Activated B cell treated with CpG ODN at 0.5 μM for 24 hours (primary cell): ENCODE results near the gene DDX39B. TPM values are rescaled to one million over a fixed set of nuclear protein-coding genes. Genes with fewer than 3 reads are reported as not detected.
A peak's percentile ranks its signal among the peaks of the same experiment; 100 is the strongest.

Source experiments
- ATAC-seq: fragments of 200-7000 bp; cut with Tn5 transposase; one replicate; pipeline ENCODE4 v1.10.0; 2021; ENCODE audit warnings: low read depth, mild to moderate bottlenecking, moderate library complexity
- CTCF ChIA-PET: fragments of 350-600 bp; sonication (Branson Sonifier 250); formaldehyde crosslinking; loops from one replicate; lab custom pipeline; 2021; ENCODE audit warnings: antibody characterized with exemption; lab: Charles Lee
- POLR2A ChIA-PET: fragments of 350-600 bp; sonication (Branson Sonifier 250); formaldehyde crosslinking; loops from one replicate; lab custom pipeline; 2021; ENCODE audit warnings: antibody characterized with exemption; lab: Charles Lee
- DNase-seq: peaks from one replicate; pipeline ENCODE4 v3.0.0; 2022
- H3K27ac Mint-ChIP-seq: one replicate; pipeline ENCODE4 v1.8.0; 2020; ENCODE audit warnings: mixed read lengths
- H3K27me3 Mint-ChIP-seq: one replicate; pipeline ENCODE4 v1.8.0; 2021; ENCODE audit warnings: mixed read lengths
- H3K36me3 Mint-ChIP-seq: one replicate; pipeline ENCODE4 v1.8.0; 2021; ENCODE audit warnings: low read depth, mixed read lengths
- H3K4me1 Mint-ChIP-seq: one replicate; pipeline ENCODE4 v1.8.0; 2021; ENCODE audit warnings: mixed read lengths
- H3K4me3 Mint-ChIP-seq: one replicate; pipeline ENCODE4 v1.8.0; 2020; ENCODE audit warnings: mild to moderate bottlenecking, mixed read lengths
- H3K9me3 Mint-ChIP-seq: one replicate; pipeline ENCODE4 v1.8.0; 2020; ENCODE audit warnings: mixed read lengths
- intact Hi-C: fragments of 100-400 bp; cut with micrococcal nuclease; formaldehyde crosslinking; loops from one replicate; pipeline ENCODE4 v1.15.1; 2024
- total RNA-seq: library from RNA; stranded (reverse); gene quantifications from 2 replicates; pipeline ENCODE4 v1.2.3, GENCODE V29; 2022
- TF ChIP-seq, protein P1 (sequence below): fragments of 200-600 bp; IDR thresholded peaks from one replicate; pipeline ENCODE4 v1.8.0; 2022; ENCODE audit warnings: antibody characterized with exemption, mild to moderate bottlenecking

Gene DDX39B
- total RNA-seq, 1 donor from 2014 or later: 484 TPM

DNA sequence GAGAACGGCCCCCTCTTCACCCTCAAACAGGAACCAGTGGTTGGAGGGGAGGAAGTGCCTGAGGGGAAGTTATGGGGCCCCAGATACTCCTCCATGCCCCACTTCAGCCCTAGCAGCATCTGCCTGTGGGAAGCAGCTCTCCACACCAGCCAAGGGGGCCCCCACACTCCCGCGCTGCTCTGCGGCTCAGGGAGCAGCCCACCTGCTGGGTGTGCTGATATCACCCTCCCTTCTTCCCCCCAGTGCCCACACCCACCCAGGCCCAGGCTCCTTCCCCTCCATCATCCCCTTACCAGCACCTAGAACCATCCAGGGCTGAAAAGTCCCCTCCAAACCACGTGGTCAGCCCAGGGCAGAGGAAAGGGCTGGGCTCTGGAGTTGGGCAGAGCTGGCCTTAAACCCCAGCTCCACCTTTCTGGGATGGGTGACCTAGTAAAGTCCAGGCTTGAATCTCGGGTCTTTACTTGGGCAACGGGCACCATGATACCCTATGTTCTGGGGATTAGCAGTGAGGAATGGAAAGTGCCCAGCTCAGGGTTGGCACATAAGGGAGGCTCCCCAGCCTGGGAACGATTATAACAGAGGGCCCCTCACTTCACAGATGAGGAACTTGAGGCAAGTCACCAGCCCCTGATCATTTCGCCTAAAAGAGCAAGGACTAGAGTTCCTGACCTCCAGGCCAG is 44.9 kb upstream of the DDX39B start:
- H3K36me3 Mint-ChIP-seq: peaks cover 10% of the 10 kb centered on the region
- CTCF ChIA-PET: interaction anchor here (1.2 to 25.7 kb wide), 4 partner anchors 10 to 33 kb away, joined by 8 to 611 read pairs (median 305); partner anchors contain the start of genes ATP6V1G2, DDX39B, NCR3 and NFKBIL1
- H3K27me3 Mint-ChIP-seq: no peaks in the 10 kb centered on the region
- H3K9me3 Mint-ChIP-seq: no peaks in the 10 kb centered on the region
- TF ChIP-seq, protein P1, sequence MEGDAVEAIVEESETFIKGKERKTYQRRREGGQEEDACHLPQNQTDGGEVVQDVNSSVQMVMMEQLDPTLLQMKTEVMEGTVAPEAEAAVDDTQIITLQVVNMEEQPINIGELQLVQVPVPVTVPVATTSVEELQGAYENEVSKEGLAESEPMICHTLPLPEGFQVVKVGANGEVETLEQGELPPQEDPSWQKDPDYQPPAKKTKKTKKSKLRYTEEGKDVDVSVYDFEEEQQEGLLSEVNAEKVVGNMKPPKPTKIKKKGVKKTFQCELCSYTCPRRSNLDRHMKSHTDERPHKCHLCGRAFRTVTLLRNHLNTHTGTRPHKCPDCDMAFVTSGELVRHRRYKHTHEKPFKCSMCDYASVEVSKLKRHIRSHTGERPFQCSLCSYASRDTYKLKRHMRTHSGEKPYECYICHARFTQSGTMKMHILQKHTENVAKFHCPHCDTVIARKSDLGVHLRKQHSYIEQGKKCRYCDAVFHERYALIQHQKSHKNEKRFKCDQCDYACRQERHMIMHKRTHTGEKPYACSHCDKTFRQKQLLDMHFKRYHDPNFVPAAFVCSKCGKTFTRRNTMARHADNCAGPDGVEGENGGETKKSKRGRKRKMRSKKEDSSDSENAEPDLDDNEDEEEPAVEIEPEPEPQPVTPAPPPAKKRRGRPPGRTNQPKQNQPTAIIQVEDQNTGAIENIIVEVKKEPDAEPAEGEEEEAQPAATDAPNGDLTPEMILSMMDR: no peak
- H3K27ac Mint-ChIP-seq: peak overlapping the region; percentile 94
- intact Hi-C loops: loop anchor here (1.0 kb wide), 1 partner anchor 10 kb away; no protein-coding TSS in a partner anchor
- peaks cover 91% of the 10 kb centered on the region for H3K4me1 Mint-ChIP-seq
- POLR2A ChIA-PET: interaction anchor here (0.5 to 26.0 kb wide), 11 partner anchors 0 to 972 kb away, joined by 3 to 1155 read pairs (median 5); partner anchors contain the start of genes ATP6V1G2, C6orf47, DDX39B and LST1
- ATAC-seq: peak; percentile 62
- peak overlapping the region; percentile 72 for H3K4me3 Mint-ChIP-seq
- DNase-seq: peak; percentile 38

DNA sequence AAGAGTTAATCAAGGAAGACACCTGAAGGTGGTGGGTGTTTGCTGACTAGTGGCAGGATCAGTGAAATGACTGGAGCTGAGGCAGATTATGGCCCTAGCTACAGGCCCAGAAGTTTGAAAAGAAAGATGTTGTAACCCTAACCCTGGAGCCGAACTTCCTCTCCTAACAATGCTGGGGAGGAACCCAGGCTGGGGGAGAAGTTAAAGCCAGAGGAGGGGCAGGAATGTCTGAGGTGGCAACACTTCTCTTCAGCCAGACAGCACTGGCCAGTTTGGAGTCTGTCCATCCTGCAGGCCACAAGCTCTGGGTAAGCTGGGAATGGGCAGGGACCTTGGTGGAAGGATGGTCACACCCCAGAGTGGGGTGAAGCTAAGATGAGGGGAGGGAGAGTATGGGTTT is 44.2 kb upstream of the DDX39B start, which contains the start of gene LST1:
TSS of gene LST1 (plus strand) at position 270 of the 400 bp plus-strand sequence. CDS start 1,023 bp downstream, outside the sequence.
- ChIA-PET CTCF (interaction anchor here (5.1 to 25.7 kb wide), 3 partner anchors 11 to 32 kb away, joined by 33 to 611 read pairs (median 577); partner anchors contain the start of genes ATP6V1G2, DDX39B, NCR3 and NFKBIL1), POLR2A (interaction anchor here (0.5 to 26.0 kb wide), 10 partner anchors 1 to 67 kb away, joined by 3 to 1155 read pairs (median 7); partner anchors contain the start of genes ATP6V1G2, DDX39B, LST1 and LTA)
- Mint-ChIP-seq H3K9me3 (no peaks in the 10 kb centered on the region), H3K27me3 (no peaks in the 10 kb centered on the region), H3K27ac (peak within 1 kb of the TSS; percentile 94), H3K4me1 (peaks cover 86% of the 10 kb centered on the region), H3K36me3 (peaks cover 18% of the 10 kb centered on the region), H3K4me3 (peak within 1 kb of the TSS; percentile 72)
- ATAC-seq (no peak), DNase-seq (no peak)
- TF ChIP-seq, protein P1: no peak
- intact Hi-C loops: loop anchor here (1.0 kb wide), 1 partner anchor 10 kb away; no protein-coding TSS in a partner anchor

DNA sequence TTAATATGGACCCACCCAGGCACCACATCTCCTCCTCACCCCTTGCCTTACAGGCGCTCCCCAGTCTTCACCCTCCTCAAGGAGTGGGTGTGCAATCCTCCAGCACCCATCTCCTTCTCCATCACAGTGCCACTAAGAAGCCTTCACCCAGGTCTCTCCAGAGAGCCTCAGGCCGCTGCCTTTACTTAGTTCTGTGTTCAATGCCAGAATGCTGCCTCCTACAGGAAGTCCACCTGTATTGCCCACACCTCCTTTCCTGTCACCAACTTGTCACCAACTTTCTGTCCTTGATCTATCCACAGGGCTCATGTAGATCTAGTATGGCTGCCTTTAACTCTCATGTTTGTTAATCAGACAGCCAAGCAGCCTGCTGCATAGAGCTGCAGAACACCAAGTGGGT is 43.7 kb upstream of the DDX39B start:
- no peak for DNase-seq
- intact Hi-C loops: no loop called here
- Mint-ChIP-seq H3K9me3 (no peaks in the 10 kb centered on the region), H3K4me1 (peaks cover 82% of the 10 kb centered on the region), H3K36me3 (peaks cover 20% of the 10 kb centered on the region), H3K27me3 (no peaks in the 10 kb centered on the region), H3K4me3 (peak overlapping the region; percentile 72), H3K27ac (peak overlapping the region; percentile 94)
- ChIA-PET POLR2A (interaction anchor here (0.5 to 26.0 kb wide), 8 partner anchors 1 to 68 kb away, joined by 3 to 1155 read pairs (median 121); partner anchors contain the start of genes ATP6V1G2, LST1, LTA and LTB), CTCF (interaction anchor here (5.1 to 25.7 kb wide), 3 partner anchors 11 to 32 kb away, joined by 33 to 611 read pairs (median 577); partner anchors contain the start of genes ATP6V1G2, DDX39B, NCR3 and NFKBIL1)
- ATAC-seq: no peak
- TF ChIP-seq, protein P1: no peak

DNA sequence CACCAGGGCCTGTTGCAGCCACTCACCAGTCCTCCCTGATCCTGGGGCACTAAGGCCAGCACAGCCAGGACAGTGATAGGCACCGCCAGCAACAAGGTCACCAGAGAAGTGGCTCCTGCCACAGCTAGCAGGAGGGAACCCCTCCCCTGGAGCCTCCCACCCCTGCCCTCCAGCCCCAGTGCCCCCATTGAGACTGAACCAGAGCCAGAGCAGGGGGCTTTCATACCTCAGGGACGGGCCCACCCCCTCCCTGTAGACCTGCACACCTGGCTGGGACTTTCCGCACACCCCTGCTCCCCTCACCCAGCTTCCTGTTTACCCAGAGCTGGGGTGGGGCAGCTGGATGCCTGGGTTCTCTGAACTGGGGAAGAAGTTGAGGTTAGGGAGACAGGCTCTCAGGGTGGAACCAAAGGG is 40.4 kb upstream of the DDX39B start, which contains the start of gene LTB:
TSS of gene LTB (minus strand) at position 195 of the 414 bp plus-strand sequence. CDS start at position 188, 7 bp downstream.
- DNase-seq: peak; percentile 42
- CTCF ChIA-PET: interaction anchor here (2.8 to 25.7 kb wide), 4 partner anchors 7 to 29 kb away, joined by 21 to 611 read pairs (median 305); partner anchors contain the start of genes ATP6V1G2, DDX39B, LTA and NCR3
- intact Hi-C loops: loop anchor here (1.0 kb wide), 1 partner anchor 10 kb away; no protein-coding TSS in a partner anchor
- Mint-ChIP-seq H3K27ac (peak within 1 kb of the TSS; percentile 94), H3K4me1 (peaks cover 83% of the 10 kb centered on the region), H3K27me3 (no peaks in the 10 kb centered on the region), H3K36me3 (peaks cover 35% of the 10 kb centered on the region), H3K9me3 (no peaks in the 10 kb centered on the region), H3K4me3 (peak within 1 kb of the TSS; percentile 99)
- POLR2A ChIA-PET: interaction anchor here (0.6 to 26.0 kb wide), 16 partner anchors 5 to 1741 kb away, joined by 3 to 1155 read pairs (median 6); partner anchors contain the start of genes ATP6V1G2, BAG6, DDX39B and GPANK1
- TF ChIP-seq, protein P1: no peak
- ATAC-seq: peak; percentile 46
